ENCODE measurements around the gene CERS4.
"Not testable (repeated sequence)": the region's sequence is repeated elsewhere in the genome, so short reads cannot be mapped to it uniquely, and the experiment has no call there.

The CERS4 gene, protein sequence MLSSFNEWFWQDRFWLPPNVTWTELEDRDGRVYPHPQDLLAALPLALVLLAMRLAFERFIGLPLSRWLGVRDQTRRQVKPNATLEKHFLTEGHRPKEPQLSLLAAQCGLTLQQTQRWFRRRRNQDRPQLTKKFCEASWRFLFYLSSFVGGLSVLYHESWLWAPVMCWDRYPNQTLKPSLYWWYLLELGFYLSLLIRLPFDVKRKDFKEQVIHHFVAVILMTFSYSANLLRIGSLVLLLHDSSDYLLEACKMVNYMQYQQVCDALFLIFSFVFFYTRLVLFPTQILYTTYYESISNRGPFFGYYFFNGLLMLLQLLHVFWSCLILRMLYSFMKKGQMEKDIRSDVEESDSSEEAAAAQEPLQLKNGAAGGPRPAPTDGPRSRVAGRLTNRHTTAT

GRCh38 chr19:8208922-8209461 lies at the start of gene CERS4:
TSS of gene CERS4 (plus strand) at chr19:8209370. CDS start at chr19:8251077, 41,707 bp downstream.
- DNase-seq, result peak; percentile 81 to 83

DNA sequence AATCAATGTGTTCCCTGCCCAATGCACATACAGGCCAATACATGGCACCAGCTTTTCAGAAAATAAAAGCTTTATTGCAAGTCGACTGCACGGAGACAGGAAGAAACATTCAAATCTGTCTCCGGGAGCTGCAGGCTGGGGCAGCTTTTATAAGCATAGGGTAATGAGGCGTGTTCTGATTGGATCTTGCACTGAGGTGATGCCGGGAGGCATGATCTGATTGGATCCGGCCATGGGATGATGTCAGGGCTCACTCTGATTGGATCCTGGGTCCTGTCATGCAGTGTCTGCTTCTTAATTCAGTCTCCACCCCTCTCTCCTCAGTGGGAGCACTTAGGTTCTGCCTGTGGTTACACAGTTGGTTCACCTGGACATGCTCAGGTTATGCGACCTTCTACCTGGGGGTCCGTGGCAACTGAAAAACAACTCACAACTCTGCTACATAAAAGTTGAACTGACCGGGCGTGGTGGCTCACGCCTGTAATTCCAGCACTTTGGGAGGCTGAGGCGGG lies 48.0 kb upstream of the CERS4 start:
- peak; percentile 45 to 54 for DNase-seq

- no peak for DNase-seq
Observed at GRCh38 chr19:8163759-8164158, 45.4 kb upstream of the CERS4 start.

- DNase-seq, result no peak
Observed at GRCh38 chr19:8167985-8168384, 41.2 kb upstream of the CERS4 start.

DNA sequence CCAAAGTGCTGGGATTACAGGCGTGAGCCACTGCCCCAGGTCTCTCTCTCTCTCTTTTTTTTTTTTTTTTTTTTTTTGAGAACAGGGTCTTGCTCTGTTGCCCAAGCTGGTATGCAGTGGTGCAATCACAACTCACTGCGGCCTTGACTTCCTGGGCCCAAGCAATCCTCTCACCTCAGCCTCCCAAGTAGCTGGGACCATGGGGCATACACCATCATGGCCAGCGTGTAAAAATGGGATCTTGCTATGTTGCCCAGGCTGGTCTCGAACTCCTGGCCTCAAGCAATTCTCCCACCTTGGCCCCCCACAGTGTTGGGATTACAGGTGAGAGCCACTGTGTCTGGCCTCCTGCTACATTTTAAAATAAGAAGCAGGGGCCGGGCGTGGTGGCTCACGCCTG lies 40.6 kb upstream of the CERS4 start:
- DNase-seq, result no peak

DNA sequence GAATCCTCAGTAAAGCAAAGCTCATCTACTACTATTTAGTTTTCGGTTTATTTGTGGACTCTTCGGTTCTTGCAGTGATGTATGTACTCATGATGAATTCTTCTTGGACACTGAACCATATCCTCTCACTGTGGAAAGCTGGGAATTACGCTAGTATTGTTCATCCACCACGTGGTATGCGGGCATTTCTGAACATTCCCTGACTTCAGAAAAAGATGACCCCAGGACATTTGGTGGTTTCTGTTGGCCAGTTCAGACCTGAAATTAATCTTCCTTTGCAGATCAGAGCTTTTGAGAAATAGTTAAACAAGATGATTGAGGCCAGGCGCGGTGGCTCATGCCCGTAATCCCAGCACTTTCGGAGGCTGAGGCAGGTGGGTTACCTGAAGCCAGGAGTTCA lies 34.5 kb upstream of the CERS4 start:
- DNase-seq, result no peak

DNA sequence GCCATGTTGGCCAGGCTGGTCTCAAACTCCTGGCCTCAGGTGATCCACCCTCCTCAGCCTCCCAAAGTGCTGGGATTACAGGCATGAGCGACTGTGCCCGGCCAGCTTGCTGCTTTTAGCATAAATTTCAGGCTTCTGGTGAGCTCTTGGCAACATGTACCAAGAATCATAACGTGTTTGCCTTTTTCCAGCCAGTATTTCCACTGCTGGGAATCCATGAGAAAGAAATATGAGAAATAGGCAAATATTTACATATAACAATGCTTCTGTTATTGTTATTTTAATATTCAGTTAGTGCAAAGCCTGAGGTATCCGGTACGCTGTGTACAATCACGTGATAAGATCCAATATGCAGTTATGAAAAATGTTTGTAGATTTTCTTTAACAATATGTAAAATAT lies 29.2 kb upstream of the CERS4 start:
- no peak for DNase-seq

DNA sequence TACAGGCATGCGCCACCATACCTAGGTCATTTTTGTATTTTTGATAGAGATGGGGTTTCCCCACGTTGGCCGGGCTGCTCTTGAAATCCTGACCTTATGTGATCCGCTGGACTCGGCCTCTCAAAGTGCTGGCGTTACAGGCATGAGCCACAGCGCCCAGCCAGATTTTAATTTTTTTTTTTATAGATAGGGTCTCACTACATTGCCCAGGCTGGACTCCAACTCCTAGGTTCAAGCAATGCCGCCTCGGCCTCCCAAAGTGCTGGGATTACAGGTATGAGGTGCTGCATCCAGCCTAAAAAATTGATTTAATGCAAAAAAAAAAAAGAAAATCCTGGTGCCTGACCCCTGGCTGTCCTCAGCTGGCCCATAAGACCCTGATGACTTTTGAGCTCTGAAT lies 24.9 kb upstream of the CERS4 start:
- DNase-seq, result no peak

DNA sequence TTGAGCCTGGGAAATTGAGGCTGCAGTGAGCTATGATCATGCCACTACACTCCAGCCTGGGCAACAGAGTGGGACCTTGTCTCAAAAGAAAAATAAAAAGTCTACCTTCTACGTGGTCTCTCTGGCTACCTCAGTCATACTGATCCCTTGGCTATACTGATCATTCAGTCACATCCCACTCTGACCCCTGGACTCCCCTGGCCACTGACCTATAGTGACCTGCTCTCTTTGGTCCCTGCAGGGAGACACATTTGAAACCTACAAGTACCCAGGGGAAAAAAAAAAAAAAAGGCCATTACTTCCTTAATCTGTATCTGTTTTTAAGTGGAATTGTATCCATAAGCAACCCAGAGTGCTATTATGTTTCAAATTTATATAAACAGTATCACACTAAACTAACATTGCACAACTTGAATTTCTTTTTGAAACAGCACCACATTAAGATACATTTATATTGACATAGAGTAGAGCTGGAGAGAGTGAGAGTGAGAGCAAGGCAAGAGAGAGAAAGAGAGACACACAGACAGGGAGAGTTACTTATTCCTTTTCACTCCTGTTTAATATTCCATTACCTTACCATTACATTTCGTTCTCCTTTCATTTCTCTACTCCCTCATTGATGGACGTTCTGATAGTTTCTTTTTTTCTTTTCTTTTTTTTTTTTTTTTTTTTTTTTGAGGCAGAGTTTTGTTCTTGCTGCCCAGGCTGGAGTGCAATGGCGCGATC lies 23.7 kb upstream of the CERS4 start:
- DNase-seq, result no peak

DNA sequence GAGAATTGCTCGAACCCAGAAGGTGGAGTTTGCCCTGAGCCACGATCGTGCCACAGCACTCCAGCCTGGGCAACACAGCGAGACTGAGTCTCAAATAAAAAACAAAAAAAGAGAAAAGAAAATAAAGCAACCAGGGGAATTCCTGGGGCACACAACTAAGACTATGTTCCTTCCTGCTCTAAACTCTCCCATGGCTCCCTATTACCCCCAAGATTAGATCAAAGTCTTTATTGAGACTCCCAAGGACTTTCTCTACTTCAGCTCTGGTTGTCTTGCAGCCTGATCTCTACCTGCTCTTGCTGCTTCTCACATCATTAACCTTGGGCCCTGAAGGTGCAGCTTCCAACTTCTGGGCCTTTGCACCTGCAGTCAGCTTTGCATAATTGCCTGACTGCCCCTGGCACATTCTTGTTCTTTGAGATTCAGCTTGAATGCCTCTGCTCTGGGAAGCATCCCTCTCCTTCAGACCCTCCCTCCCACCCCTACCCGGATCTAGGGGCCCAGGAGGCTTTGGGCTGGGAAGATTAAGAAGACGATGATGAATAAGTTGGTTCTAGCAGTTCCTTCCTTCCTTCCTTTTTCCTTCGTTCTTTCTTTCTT lies 16.8 kb upstream of the CERS4 start:
- DNase-seq, result no peak

DNA sequence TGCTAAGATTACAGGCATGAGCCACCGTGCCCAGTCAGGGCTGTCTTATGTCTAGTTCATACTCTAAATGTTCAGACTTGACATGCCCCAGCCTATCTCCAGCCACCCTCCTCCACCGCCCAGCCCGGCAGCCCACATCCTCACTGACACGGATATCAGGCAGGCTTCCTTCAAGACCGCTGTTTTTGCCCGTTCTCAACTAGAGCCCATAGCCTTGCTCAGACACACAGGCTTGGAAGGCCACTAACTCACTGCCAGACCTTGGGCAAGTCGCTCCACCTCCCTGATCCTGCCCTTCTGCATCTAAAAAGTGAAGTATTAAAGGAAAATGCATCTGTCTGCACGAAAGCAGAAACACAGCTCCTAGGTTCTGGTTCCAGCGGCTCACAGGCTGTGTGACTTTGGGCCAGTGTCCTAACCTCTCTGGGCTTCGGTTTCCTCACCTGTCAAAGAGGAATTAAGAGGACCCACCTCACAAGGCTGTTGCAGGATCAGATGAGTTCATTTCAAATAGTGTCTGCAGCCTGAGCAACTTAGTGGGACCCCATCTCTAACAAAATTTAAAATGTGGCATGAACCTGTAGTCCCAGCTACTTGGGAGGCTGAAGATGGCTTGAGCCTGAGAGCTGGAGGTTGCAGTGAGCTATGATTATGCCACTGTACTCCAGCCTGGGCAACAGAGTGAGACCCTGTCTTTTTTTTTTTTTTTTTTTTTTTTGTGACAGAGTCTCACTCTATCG lies 14.5 kb upstream of the CERS4 start:
- DNase-seq, result peak; percentile 49 to 59

DNA sequence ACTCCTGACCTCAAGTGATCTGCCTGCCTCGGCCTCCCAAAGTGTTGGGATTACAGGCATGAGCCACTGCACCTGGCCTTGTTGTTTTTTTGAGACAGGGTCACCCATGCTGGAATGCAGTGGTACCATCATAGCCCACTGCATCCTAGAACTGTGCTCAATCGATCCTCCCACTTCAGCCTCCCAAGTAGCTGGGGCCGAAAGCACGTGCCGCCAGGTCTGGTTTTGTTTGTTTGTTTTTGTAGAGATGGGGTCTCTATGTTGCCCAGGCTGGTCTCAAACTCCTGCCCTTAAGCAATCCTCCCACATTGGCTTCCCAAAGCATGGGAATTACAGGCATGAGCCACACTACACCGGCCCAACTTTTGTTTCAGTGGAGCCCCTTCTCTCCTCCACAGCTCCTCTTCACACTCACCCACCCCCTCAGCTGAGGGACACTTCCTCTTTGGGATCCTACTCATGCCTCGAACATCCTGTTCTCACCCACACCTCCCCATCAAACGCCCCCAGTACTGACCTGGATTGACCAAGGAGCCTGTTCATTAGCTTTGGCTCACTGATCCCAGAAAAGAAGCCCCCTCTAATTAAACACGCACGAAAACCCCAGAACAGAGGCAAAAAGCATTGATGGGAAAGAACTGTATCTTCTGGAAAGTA lies 12.8 kb upstream of the CERS4 start:
- no peak for DNase-seq

DNA sequence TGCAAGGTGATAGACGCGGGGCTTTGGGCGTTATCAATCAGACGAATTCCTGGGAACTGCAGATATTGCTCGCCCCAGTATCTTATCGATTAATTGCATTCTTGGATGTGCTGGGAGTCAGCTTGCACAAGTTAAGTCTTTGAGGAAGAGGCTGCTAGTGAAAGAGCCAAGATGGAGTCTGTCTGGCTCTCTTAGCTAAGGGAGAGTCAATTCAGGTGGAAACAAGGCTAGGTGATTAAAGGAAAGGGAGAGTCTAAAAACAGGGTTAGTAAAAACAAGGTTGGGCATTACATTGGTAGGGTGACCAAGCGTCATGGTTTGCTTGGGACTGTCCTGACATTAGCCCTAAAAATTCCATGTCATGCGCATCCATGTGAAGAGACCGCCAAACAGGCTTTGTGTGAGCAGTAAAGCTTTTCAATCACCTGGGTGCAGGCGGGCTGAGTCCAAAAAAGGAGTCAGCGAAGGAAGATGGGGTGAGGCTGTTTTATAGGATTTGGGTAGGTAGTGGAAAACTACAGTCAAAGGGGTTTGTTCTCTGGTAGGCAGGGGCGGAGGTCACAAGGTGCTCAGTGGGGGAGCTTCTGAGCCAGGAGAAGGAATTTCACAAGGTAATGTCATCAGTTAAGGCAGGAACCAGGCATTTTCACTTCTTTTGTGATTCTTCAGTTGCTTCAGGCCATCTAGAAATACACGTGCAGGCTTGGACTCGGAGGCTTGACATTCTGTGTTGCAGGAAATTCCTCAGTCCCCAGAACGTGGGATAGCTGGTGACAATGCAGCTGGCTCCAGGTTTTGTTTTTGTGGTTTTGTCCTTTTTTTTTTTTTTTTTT lies 5.7 kb upstream of the CERS4 start:
- DNase-seq, result not testable (repeated sequence)

DNA sequence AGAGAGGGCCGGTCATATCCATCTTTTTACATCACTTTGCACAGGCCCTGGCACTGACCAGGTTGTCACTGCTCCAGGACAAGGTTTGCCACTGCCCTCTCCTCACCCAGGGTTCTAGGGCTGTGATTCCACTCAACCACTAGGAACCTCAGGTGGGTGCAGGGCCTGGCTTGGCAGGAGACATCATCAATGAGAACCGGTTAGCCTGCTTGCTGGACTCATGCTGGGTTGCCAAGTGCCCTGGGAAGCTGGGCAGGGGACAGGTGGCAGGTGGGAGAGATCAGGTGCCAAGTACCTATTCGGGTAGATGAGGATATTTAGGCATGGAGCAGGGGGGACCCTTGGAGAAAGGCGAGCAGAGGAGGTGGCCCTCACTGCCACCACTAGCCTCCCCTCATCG lies 4.2 kb upstream of the CERS4 start:
- no peak for DNase-seq

DNA sequence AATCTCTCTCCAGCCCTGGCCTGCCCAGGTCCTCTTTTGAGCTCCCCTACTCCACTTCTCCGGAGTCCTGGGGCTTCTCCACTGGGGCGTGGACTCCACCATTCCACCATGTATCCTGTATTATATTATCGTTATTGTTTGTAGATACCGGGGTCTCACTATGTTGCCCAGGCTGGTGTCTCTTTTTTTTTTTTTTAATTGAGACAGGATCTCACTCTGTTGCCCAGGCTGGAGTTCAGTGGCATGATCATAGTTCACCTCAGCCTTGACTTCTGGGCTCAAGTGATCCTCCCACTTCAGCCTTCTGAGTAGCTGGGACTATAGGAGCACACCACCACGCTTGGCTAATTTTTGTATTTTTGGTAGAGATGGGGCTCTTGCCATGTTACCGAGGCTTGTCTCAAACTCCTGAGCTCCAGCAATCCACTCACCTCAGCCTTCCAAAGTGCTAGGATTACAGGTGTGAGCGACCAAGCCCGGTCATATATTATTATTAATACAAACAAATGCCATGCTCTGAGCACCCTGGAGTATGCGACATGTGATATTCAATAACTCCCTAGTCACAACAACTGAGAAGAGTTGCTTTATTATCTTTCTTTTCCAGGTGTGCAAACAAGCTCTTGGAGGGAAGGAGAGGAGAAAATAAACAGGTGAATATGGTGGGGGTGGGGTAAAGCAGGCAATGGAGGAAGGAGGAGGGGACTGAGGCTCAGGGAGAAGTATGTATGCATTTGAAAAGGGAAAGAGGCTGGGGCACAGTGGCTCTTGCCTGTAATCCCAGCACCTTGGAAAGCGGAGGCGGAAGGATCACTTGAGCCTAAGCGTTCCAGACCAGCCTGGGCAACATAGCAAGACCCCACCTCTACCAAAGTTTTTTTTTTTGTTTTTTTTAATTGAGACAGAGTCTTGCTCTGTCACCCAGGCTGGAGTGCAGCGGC lies 2.8 kb upstream of the CERS4 start:
- DNase-seq, result no peak

- not testable (repeated sequence) for DNase-seq
Observed at GRCh38 chr19:8207326-8207725, 1.8 kb upstream of the CERS4 start.

GRCh38 chr19:8208119-8208921 lies 850 bp upstream of the CERS4 start:
- DNase-seq, result no peak

GRCh38 chr19:8209462-8210378 lies 550 bp downstream of the CERS4 start:
- DNase-seq, result peak; percentile 83 to 87
